Natural killer cell (primary cell): Measurements from ENCODE around the gene EVL. TPM values are rescaled to one million over a fixed set of nuclear protein-coding genes. Genes with fewer than 3 reads are reported as not detected.

Source experiments
- ATAC-seq, 3 donors: fragments of 150-1000 bp in 2 of 3; fragments of 200-7000 bp in 1 of 3; cut with Tn5 transposase; 1 replicate in 1 of 3; 2 replicates in 2 of 3; pipeline ENCODE4 v1.10.0; 2021; ENCODE audit warnings: mild to moderate bottlenecking in 2 of 3, moderate library complexity in 2 of 3
- DNase-seq, 2 donors: peaks; one replicate each; pipeline versions ENCODE4 v3.0.0 to v3.0.0-alpha.2; 2013 to 2021; ENCODE audit warnings: mixed read lengths in 1 of 2
- H3K27ac ChIP-seq: one replicate; pipeline ENCODE4 v1.5.1; 2013; ENCODE audit warnings: mild to moderate bottlenecking, low read length
- H3K27me3 ChIP-seq: one replicate; pipeline ENCODE4 v1.6.1; 2013; ENCODE audit warnings: low read length; ENCODE audit not compliant: control insufficient read depth, insufficient read depth
- H3K36me3 ChIP-seq: one replicate; pipeline ENCODE4 v1.6.1; 2013; ENCODE audit warnings: low read length; ENCODE audit not compliant: control insufficient read depth, insufficient read depth
- H3K4me1 ChIP-seq: one replicate; pipeline ENCODE4 v1.6.1; 2013; ENCODE audit warnings: low read length; ENCODE audit not compliant: control insufficient read depth, insufficient read depth
- H3K4me3 ChIP-seq: one replicate; pipeline ENCODE4 v1.5.1; 2013; ENCODE audit warnings: low read length
- H3K9me3 ChIP-seq: one replicate; pipeline ENCODE4 v1.6.1; 2013; ENCODE audit warnings: low read length; ENCODE audit not compliant: control insufficient read depth, insufficient read depth
- H3K27ac Mint-ChIP-seq, 2 donors: one replicate each; pipeline ENCODE4 v1.8.0; 2022; ENCODE audit warnings: mild to moderate bottlenecking in 2 of 2, mixed read lengths in 2 of 2, moderate library complexity in 1 of 2
- H3K27me3 Mint-ChIP-seq, 2 donors: one replicate each; pipeline ENCODE4 v1.8.0; 2022; ENCODE audit warnings: low read depth in 2 of 2, mixed read lengths in 2 of 2
- H3K36me3 Mint-ChIP-seq: one replicate; pipeline ENCODE4 v1.8.0; 2022; ENCODE audit warnings: mixed read lengths
- H3K4me1 Mint-ChIP-seq, 2 donors: one replicate each; pipeline ENCODE4 v1.8.0; 2022; ENCODE audit warnings: mixed read lengths in 2 of 2
- H3K4me3 Mint-ChIP-seq: one replicate; pipeline ENCODE4 v1.8.0; 2022; ENCODE audit warnings: mild to moderate bottlenecking, moderate library complexity, mixed read lengths
- H3K9me3 Mint-ChIP-seq, 2 donors: one replicate each; pipeline ENCODE4 v1.8.0; 2022; ENCODE audit warnings: mixed read lengths in 2 of 2
- WGBS: methylation state at CpG from one replicate; pipeline ENCODE4 v1.1.7; 2013; ENCODE audit warnings: missing lambda C conversion rate; ENCODE audit not compliant: insufficient coverage; 5-methylcytosine and 5-hydroxymethylcytosine counted together
- intact Hi-C: fragments of 100-400 bp; cut with micrococcal nuclease; formaldehyde crosslinking; loops from one replicate; pipeline ENCODE4 v1.14.2; 2022
- total RNA-seq, 4 donors: library from RNA; stranded (reverse); fragments of 120-200 nt in 1 of 4; gene quantifications; one replicate each; pipeline versions ENCODE4 v1.2.3 to v1.2.4, GENCODE V29; 2013 to 2022
- TF ChIP-seq, protein P1 (sequence below): fragments of 200-600 bp; IDR thresholded peaks from one replicate; pipeline ENCODE4 v1.8.0; 2022; ENCODE audit warnings: antibody characterized with exemption

Gene EVL, protein sequence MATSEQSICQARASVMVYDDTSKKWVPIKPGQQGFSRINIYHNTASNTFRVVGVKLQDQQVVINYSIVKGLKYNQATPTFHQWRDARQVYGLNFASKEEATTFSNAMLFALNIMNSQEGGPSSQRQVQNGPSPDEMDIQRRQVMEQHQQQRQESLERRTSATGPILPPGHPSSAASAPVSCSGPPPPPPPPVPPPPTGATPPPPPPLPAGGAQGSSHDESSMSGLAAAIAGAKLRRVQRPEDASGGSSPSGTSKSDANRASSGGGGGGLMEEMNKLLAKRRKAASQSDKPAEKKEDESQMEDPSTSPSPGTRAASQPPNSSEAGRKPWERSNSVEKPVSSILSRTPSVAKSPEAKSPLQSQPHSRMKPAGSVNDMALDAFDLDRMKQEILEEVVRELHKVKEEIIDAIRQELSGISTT
- 1,000 to 10,000 TPM in 1 of 3 donors, 100 to 1,000 TPM in 2; 882 to 1,108 (median 986) TPM for total RNA-seq
- 656 TPM for total RNA-seq (2013)

DNA sequence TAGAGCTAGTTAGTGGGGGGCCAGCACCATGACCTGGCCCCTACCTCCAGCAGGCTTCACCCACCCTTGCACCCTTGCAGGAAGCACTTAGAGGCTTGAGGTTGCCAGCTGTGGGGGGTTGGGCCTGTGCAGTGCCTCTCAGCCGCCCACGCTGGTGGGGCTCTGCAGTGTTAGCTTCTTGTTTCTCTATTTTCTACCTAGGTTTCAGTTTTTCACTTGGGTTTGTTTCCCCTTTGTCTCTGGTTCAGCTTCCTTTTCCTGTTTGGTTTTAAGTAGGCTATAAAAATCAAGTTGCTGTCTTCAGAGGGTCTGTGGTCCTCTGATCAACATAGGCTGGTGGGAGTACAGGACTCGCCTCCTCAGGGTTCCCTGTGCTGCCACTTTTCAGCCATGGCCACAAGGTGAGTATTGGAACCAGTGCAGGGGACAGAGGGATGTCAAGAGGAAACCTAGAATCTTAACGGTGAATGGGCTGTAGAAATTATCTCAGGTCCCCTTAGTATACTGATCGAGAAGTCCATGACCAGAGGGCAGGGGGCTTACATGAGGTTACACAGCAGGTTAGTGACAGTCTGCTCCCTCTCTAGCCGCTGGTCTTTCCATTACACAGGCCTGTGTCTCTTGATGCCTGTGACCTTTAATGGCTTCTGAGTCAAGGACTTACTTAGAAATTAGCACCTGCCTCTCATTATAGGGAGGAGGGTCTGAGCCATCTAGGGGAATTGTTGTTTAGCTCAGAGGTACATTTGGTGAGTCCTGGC, at the start of gene EVL:
Gene EVL, plus strand, starts transcription at position 312 of the 761 bp plus-strand sequence. Its CDS starts 79 bp downstream, at position 391.
- Histone ChIP-seq H3K27ac (peak within 1 kb of the TSS; percentile 89), H3K27me3 (no peaks in the 10 kb centered on the region), H3K36me3 (peaks cover 7% of the 10 kb centered on the region), H3K9me3 (no peaks in the 10 kb centered on the region), H3K4me1 (peaks cover 72% of the 10 kb centered on the region), H3K4me3 (peak within 1 kb of the TSS; percentile 78)
- DNase-seq: peak; percentile 60 to 87
- Mint-ChIP-seq H3K9me3 (no peaks in the 10 kb centered on the region), H3K27me3 (no peaks in the 10 kb centered on the region), H3K4me3 (peak within 1 kb of the TSS; percentile 90), H3K36me3 (no peaks in the 10 kb centered on the region), H3K27ac (peak within 1 kb of the TSS; percentile 93), H3K4me1 (peaks cover 89 to 94% of the 10 kb centered on the region in 2 donors)
- WGBS: 5% methylated on average over 6 of the region's 6 CpGs
- ATAC-seq: peak; percentile 25 to 51 (median 33)
- intact Hi-C loops: loop anchor here (2.0 to 5.0 kb wide), 3 partner anchors 14 to 1757 kb away; partner anchors contain the start of gene YY1
- TF ChIP-seq, protein P1, sequence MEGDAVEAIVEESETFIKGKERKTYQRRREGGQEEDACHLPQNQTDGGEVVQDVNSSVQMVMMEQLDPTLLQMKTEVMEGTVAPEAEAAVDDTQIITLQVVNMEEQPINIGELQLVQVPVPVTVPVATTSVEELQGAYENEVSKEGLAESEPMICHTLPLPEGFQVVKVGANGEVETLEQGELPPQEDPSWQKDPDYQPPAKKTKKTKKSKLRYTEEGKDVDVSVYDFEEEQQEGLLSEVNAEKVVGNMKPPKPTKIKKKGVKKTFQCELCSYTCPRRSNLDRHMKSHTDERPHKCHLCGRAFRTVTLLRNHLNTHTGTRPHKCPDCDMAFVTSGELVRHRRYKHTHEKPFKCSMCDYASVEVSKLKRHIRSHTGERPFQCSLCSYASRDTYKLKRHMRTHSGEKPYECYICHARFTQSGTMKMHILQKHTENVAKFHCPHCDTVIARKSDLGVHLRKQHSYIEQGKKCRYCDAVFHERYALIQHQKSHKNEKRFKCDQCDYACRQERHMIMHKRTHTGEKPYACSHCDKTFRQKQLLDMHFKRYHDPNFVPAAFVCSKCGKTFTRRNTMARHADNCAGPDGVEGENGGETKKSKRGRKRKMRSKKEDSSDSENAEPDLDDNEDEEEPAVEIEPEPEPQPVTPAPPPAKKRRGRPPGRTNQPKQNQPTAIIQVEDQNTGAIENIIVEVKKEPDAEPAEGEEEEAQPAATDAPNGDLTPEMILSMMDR: no peak

DNA sequence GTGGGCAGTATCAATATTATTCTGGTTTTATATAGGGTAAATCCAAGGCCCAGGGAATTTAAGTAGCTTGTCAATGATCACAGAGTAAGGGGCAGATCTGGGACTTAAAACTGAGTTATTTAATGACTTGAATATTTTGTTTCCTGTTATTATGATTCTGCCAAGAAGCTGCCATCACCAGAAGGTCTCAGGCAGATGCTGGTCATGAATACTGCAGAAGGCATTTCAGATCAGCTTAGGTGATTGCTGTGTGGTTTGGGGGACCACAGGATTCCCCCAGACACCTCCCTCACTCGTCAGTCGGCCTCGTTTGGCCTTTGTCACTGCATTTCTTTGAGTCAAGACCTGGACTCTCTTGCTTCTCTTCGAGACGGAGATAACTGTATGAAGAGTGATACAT, 47.7 kb upstream of the EVL start:
- TF ChIP-seq, protein P1: no peak
- no peaks in the 10 kb centered on the region for H3K36me3 Mint-ChIP-seq
- intact Hi-C loops: no loop called here

DNA sequence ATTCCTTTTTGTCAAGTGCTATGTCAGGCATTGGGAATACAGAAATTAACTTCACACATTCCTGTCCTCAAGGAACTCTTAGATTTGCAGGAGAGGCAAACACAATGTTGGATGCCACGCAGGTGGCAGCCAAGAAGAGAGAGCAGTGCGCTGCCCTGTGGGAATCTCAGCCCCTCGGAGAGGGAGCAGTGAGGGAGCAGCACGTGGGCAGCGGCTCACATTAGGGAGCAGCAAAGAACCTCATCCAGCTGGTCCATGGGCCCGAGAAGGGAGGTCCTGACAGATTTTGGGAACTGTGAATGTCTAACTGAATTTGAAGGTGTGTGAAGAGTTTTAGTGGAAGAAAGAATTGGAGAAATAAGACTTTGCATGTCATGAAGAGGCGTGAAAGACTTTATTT, 47.2 kb upstream of the EVL start:
- H3K27ac Mint-ChIP-seq: no peak overlapping the region
- no peaks in the 10 kb centered on the region for H3K27me3 Mint-ChIP-seq
- intact Hi-C loops: no loop called here
- Histone ChIP-seq H3K36me3 (no peaks in the 10 kb centered on the region), H3K27me3 (no peaks in the 10 kb centered on the region), H3K27ac (no peak overlapping the region), H3K4me1 (no peaks in the 10 kb centered on the region), H3K9me3 (no peaks in the 10 kb centered on the region), H3K4me3 (no peak overlapping the region)
- DNase-seq: no peak
- no peaks in the 10 kb centered on the region for H3K36me3 Mint-ChIP-seq
- TF ChIP-seq, protein P1: no peak
- H3K4me1 Mint-ChIP-seq: peaks cover 0 to 17% of the 10 kb centered on the region in 2 donors
- no peaks in the 10 kb centered on the region for H3K9me3 Mint-ChIP-seq
- ATAC-seq: no peak
- WGBS: 94% methylated on average over 7 of the region's 7 CpGs
- no peak overlapping the region for H3K4me3 Mint-ChIP-seq

More for the DNA sequence above, 47.7 kb upstream of the EVL start:
- Mint-ChIP-seq H3K9me3 (no peaks in the 10 kb centered on the region), H3K27ac (no peak overlapping the region), H3K4me3 (no peak overlapping the region), H3K4me1 (peaks cover 0 to 17% of the 10 kb centered on the region in 2 donors), H3K27me3 (no peaks in the 10 kb centered on the region)
- Histone ChIP-seq H3K27me3 (no peaks in the 10 kb centered on the region), H3K4me3 (no peak overlapping the region), H3K4me1 (no peaks in the 10 kb centered on the region), H3K9me3 (no peaks in the 10 kb centered on the region), H3K27ac (no peak overlapping the region), H3K36me3 (no peaks in the 10 kb centered on the region)
- 65% methylated on average over 5 of the region's 5 CpGs for WGBS
- DNase-seq (no peak), ATAC-seq (no peak)
